ENCODE results near the gene RMRP.

Gene RMRP

DNA sequence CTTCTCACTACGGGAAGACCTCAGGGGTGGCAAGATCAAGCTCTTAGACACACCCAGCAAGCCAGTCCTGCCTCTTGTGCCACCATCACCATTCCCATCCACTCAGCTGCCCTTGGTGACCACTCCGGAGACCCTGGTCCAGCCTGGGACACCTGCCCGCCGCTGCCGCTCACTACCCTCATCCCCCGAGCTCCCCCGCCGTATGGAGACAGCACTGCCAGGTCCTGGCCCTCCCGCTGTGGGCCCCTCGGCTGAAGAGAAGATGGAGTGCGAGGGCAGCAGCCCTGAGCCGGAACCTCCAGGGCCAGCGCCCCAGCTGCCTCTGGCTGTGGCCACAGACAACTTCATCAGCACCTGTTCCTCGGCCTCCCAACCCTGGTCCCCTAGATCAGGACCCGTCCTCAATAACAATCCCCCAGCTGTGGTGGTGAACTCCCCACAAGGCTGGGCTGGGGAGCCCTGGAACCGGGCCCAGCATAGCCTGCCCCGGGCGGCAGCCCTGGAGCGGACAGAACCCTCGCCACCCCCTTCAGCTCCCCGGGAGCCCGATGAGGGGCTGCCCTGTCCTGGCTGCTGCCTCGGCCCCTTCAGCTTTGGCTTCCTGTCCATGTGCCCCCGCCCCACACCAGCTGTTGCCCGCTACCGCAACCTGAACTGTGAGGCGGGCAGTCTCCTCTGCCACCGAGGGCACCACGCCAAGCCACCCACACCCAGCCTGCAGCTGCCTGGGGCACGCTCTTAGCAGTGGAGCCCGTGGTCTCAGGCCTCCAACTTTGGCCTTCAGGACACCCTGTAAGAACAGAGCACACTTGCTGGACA, 48.6 kb downstream of the RMRP start:
- no peak for DNase-seq

DNA sequence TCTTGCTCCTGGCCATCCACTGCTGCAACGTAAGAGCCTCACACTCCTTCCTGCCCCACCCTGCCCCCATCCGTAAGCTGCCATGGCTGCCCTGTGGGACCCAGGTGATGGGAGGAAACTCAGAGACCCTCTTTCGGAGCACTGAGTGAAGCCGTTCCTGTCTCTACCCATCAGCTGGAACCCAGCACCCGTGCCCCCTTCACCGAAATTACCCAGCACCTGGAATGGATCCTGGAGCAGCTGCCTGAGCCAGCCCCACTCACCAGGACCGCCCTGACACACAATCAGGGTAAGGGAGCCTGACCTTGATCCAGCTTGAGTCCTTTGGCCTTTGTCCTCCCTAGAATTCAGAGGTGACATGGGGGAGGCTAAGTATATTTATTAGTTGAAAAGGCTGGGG, 49.6 kb downstream of the RMRP start:
- DNase-seq, result no peak

All from NCI-H2227 treated with DMSO at 0.1 percent for 48 hours (cell line).